Activated effector memory CD4-positive, alpha-beta T cell treated with Interleukin-2 at 50 U/mL for 16 hours (primary cell): ENCODE results near the gene TRERF1.

ENCODE experiments used
- DNase-seq: peaks from one replicate; pipeline ENCODE4 v3.0.0-alpha.2; 2020

The TRERF1 gene

DNA sequence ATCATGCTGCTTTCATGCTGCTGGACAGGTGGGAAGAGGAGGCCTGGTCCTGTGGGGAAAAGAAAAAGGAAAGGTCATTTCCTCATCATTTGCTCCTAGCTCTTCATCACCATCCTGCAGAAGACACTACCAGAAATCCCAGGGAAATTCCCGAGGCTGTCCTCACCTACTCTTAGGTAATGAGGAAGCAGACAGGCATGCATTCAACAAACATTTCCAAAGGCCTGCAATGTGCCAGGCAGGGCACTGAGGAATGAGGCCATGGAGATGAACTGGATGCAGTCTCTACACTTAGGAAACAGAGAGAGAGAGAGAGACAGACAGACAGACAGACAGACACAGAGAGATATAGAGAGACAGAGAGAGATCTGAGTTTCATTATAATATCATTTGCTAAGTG is 151.0 kb downstream of the TRERF1 start:
- DNase-seq: no peak

DNA sequence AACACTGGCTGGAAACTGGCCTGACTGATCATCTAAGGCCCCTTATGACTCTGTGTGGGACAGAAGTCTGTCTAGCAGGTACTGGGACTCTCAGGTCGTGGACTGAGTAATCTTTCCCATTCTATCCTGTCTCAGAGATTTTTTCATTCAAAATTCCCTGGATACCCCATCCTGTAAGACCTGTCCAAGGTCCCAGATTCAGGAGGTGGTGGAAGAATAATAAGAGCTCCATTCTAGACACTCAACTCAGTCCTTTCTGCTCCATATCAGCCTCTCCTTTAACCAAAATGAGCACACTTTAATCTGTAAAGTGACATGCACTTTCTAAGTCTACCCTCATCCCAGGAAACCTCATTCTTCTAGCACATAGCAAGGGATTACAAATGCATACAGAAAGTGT is 151.5 kb downstream of the TRERF1 start:
- no peak for DNase-seq

DNA sequence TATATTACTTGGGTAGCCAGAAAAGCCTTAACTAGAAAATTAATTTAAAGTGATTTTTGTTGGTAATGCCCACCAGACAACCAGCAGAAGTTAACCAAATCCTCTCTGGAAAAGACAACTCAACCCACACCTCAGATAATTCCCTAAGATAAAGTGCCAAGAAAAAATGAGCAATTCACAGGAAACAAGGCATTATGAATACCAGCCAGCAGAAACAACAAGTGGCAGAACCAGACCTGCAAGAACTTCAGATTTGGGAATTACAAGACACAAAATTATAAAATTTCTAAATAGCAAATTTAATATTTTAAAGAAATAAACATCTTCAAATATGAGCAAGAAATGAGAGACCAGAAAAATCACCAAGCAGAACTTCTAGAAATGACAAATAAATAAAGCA is 154.1 kb downstream of the TRERF1 start:
- no peak for DNase-seq

DNA sequence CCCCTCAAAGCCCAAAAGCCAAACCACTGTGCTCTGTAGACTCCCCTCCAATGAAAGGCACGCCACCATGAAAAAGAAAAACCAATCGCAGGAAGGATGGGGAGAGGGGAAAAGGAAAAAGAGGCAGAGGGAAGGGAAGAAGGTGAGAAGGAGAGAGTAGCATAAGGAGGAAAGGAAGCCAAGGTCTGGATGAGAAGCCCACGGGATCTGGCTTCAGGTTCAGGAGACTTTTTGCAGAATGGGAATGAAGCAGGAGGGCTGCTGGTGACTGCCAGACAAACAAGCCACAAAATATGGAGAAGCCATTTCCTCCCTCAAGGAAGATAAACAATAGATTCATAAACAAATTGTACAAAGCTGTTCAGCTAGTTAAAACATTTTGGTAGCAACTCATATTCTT is 155.1 kb downstream of the TRERF1 start:
- DNase-seq: no peak

DNA sequence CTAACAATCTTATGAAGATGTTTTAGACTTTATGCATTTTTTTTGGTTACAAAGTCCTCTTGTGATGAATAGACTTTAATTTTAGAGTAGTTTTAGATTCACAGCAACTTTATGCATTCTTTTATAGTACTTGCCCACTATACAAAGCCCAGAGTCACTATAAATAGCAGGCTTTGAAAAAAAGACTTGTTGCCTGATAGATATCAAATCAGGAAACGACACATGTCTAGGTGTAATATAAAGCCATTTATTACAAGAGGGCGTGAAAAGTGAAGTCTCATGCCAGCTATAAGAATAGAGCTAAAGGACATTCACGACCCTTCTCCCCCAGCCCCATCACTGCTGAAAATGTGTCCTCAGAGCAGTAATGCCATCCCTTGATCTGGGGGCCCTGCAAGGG is 156.0 kb downstream of the TRERF1 start:
- DNase-seq: no peak

DNA sequence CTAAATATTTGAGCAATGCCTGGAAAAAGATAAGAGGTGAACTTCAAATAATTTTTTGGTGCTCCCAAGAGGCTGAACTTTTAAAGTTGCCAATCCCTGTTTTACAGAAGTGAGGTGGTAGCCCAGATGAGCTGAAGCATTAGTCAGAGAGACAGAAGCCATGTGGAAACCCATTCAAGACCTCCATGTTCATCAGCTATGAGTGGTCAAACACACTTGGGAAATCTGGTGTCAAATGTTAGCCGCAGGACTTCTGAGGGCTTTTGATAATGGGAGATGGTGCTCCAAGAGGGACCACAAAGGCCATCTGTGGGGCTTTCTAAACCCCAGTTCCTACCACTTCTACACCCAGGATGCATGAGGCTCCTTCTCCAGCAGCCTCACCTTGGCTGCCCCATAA is 156.5 kb downstream of the TRERF1 start:
- no peak for DNase-seq

DNA sequence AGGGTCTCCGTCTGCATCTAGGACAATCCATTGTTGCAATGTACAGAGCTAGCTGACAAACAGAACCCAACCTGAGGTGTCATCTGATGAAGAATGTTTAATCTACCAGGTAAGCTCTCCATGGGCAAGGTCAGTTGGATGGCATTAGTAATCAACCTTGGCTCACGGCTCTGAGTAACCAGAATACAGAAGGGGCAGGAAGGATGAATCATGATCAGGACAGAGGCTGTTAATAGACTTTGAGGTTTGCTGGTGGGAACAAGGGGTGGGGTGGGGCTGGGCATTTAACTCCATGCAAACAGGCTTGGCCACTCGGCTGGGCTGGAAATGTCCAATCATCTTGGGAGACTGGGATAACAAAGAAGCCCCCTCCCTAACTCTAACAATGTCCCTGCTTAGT is 157.0 kb downstream of the TRERF1 start:
- no peak for DNase-seq

DNA sequence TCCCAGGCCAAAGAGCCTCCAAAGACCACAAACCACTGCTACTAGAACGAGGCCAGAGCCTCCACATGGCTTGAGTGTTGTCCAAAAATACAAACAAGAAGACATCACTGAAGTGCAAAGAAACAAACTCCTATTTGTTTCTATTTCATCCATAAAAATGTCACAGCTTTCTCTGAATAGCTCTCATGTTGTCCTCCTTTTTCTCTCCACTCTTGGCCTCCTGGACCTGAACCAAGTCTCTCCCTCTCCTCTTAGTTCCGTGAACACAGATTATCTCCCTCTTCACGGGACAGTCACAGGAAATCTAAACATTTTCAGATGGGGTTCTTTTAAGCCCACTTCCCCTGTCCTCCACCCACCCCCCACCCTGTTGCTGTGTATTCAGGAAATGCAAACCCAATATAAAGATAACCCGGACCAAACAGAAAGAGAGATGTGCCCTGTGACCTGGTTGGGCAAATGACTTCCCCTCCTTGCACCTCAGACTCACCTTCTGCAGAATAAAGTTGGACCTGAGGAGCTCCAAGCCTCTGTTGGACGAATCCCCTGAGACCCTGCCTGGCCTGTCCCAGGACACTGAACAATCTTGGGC is 158.2 kb downstream of the TRERF1 start:
- no peak for DNase-seq

DNA sequence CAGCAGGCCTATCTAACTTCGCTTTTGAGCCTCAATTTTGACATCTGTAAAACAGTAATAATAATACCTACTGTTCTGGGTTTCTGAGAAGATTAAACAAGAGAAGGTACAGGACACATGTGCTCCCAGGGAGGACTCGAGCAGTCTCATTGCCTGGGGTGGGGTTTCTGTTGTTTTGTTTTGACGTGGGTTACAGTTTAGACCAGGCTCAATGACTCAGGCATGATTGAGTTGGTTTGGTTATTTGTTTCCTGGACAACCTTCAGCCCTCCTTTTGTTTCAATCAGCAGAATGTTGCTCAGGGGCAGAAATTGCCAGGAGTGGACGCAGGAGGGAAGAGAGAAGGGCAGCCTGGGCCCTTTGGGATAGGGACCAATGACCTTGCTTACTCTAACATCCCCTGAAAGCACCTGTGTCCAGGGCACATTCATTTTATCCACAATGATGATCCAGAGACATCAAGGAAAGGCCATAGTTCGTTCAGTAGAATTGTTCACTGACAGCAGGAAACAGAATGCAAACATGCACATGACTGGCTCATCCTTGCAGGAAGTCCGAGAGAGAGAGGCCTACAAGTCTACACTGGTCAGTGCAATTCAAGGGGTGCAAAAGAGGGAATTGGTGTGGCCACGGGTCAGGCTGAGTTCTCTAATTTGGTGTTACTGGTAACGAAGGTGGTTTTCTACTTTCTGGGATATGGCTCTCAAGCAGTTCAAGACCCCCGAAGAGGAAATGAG is 159.6 kb downstream of the TRERF1 start:
- no peak for DNase-seq

DNA sequence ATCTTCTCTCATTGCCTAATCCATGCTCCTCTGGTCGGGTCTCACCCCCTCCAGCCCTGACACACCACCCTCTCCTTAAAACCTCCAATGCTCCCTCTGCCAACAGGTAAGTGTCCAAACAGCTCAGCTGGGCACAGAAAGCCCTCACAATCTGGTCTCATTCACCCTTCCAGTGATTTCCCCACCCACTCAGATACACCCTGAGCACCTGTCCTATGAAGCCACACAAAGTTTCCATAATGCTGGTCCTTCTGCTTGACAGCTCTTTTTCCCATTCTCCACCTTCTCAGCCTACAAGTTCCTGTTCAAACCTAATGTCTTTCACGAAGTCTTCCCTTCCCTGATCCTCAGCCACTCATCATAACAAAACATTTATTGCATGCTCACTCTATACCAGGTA is 164.0 kb downstream of the TRERF1 start:
- no peak for DNase-seq

DNA sequence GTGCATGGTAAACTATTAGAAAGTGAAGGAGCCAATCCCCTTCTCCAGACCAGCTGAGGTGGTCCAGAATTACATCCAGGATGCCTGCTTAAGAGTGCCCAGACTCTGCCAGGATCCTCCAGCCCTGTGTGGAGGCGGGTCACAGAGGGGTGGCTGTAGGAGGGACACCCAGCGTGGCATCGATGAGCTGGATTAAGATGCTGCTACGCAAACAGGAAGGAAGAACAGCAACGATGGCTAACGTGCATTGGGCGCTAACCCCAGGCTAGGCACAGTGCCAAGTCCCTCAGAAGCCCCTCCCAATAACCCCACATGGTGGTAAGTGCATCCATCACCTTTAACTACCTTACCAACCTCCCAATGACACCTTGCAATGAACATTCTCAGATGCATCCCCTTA is 170.2 kb downstream of the TRERF1 start:
- DNase-seq: peak; percentile 67

DNA sequence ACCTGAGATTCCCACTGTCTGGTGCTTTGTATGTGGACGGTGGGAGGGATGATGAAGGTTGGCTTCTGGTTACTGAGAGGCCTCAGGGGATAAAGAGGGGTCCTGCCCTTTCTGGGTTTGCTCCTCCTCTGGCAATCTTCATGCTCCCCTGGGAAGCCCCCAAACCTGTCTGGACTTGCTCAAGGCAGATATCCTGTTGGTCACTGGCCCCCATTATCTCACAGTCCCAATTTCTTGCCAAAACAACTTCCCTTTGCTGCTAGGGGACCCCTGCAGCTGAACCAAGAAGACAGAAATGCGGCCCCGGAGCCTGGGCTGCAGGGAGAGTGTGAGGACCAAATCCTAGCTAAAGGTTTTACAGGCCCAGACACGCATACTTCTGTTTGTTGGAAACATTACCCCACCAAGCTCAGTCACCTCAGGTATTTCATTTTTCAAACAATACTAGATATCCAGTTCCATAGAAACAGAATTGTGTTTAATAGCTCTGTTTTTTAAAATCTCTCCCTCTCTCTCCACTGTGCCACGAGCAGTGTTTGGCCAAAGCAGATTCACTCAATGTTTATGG is 170.7 kb downstream of the TRERF1 start:
- DNase-seq: no peak

DNA sequence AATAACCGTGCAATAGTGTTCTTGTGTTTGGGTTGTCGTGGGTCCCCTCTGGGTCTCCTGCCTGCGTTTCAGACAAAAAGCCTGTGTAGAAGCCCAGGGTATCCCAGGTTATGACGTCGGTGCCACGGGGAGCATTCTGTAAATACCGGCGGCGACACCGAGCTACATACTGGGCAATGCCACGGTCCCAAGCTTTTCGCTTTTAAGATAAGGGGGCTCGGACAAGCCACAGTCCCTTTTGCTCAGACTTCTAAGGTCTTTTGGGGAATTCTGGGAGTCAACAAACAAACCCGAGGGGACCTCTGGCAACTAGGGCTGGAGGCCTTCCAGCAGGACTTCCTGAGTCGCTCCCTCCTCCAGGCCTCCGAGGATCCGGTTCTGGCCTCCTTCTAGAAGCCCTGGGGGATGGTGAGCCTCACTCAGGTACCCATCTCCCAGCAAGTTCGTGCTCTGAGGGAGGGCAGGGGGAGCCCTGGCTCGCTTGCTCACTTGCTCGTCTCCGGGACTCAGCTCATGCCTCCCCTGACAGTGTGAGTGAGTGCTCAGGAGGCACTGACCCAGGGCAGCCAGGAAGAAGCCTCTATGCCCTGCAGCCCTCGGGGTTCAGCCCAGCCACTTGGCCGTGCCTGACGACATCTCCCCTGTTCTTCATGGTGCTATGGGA is 171.6 kb downstream of the TRERF1 start:
- no peak for DNase-seq

DNA sequence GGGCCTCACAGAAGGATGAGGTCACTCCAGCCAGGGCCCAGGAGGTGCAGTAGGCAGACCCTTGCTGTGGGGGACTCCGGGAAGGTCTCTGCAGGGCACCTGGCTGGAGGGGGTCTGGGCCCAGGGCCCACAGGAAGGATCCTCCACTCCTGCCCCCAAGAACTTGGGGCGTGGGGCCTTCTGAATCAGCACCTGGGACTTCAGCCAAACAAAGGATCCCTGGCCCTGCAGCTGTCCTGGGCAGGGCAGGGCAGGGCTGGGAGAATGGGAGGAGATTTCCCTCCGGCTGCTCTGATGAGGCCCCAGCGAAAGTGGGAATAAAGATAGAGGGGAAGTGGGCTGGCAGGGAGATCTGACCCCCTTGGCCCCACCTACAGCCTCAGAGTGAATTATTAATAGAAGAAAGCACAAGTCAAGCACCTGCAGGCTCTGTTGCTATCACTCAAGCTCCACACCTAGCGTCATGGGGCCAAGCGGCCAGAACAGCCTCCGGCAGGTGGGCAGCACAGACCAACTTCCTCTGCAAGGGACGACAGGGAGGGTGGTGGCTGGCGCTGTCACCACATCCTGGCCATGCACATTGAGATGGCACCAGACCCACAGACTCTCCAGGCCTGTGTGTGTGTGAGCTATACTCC is 172.5 kb downstream of the TRERF1 start:
- peak; percentile 15 for DNase-seq

DNA sequence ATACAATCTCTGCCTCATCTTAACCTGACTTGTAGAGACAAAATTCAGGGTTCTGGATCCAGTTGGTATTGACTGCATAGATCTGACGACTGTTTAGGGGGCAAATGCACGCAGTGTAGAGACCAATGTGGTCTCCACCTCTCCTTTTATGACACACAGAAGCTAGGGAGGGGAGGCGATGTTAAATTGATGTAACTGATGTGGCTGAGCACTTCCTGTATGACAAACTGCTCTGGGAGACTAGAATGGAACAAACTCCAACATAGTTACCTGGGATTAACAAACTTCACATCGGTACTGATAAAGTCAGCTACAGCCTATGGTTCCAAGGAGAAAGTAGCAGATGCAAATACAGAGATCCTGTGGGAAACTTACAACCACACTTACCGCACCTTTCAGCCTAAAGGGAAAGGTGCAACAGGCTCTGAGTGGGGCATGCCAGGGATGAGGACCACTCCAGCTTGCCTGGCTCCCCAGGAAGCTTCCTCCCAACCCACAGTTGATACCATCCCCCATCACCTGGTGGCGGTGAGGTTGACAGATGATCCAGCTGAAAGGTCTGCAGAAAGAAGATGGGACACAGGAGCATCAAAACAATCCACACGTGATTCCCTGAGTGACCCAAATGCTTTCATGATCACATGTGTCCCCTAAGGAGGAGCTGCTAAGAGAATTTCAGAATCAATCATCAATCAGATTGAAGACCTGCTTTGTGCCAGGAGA is 173.4 kb downstream of the TRERF1 start:
- DNase-seq: no peak

DNA sequence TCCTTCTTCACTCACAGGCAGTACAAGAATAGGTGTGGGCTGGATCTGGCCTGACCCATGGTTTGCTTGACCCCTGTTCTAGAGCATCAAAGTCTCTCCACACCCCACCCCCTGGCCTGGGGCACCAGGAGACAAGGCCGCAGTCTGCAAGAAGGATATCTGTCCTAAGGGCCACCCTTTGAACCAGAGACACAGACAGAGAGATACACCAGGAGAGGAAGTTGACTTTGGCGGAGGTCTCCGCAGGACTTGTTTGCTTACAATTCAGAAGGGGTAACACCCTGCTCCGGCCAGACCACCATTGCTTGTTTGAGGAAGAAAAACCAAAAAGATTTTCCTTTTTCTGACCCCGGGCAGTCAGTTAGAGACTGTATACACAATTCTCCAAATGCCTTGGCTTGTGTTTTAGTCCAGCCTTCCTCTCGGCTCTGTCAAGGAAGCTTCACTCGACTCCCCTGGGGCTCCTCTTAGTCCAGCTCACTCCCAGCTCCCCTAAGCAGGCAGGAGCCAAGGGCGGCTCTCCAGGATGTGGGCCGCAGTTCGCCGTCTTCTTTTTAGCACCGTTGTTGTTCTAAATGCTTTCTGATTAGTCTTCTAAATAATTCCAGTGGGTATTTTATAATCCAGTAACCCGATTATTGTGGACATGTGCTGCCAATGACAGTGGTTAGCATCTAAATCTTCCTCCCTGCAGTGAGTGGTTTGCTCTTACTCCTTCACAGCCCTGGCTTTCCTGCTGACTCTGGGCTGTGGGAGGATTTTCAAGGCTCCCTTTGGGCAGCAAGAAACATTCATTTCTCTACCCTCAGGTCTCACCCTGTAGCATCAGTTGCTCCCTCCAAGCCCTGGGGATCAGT is 175.5 kb downstream of the TRERF1 start:
- no peak for DNase-seq

DNA sequence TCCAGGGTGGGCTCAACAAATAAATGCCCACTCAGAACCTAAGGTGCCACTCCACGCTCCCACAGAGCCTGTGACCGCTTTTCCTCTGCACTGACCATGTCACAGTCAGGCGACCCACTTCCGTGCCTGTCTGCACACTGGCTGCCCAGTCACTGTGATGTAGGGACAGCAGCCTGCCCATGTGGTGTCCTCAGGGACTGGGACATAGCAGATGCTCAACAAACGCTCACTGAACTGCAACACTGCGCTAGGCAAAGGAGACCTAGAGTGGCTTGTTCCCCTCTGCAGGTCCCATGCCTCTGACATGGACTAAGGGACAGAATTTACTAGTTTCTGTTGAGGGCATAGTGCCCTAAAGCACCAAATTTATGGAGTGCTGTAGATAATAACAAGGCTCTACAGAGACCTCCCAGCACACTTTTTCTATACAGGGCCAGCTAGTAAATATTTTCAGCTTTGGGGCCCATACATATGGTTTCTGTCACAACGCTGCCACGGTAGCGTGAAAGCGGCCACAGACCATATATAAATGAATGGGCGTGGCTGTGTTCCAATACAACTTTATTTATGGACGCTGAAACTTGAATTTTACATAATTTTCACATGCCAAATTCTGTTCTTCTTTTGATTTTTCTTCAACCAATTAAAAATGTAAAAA is 176.2 kb downstream of the TRERF1 start:
- DNase-seq: no peak

DNA sequence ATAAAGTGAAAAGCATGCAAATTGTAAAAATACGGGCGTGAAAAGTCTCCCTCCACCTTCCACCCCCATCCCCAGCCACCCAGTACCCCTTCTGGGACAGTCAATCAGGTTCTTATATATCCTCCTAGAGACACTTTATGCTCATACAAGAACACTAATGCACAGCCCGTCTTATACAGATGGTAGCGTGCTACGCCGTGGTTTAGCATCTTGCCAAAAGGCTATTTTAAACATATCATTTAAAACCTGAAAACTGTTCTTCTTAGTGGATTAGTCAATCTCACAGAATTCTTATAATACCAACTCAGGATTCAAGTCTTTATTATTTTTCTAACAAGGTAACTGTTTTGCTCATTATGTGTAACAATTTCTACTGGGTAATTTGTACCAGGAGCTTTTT is 176.8 kb downstream of the TRERF1 start:
- no peak for DNase-seq

DNA sequence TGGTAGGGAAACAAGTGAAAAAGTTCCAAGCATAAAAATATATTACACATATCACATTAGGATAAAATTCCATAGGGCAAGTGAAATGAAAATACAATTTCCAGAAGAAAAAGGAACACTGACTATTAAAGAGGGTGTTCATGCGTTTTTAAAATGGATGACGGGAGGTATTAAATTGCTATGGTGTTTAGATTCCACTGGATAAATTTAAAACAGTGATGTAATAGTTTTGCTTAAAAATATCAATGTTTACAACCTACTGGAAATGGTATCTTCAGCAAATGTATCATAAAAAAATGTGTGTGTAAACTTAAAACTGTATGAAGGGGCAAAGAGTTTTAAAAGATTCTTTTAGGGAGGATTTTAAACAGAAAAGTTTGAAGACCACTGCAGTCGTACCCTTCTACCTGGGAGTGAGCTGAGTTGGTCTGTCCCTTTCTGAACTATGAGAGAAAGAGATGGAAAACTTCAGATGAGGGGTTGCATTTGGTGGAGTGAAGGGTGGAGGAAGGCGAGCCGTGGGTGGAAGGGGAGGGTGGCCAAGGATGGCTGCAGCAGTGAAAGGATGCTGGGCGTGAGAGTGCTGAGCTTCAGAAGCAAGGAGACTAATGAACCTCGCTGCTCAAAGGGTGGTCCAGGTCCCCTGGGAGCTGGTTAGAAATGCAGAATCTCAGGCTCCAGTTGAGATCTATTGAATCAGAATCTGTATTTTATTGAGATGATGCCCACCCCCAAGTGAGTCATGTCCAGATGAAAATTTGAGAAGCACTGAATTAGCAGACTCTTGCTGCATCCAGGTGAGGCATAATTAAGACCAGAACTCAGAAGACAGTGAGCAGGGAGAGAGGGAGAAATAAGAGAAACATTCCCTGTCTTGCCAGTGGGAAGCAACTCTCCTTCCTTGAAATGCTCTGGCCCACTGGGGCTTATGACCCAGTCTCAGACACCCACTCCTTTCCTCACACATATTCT is 179.6 kb downstream of the TRERF1 start:
- no peak for DNase-seq

DNA sequence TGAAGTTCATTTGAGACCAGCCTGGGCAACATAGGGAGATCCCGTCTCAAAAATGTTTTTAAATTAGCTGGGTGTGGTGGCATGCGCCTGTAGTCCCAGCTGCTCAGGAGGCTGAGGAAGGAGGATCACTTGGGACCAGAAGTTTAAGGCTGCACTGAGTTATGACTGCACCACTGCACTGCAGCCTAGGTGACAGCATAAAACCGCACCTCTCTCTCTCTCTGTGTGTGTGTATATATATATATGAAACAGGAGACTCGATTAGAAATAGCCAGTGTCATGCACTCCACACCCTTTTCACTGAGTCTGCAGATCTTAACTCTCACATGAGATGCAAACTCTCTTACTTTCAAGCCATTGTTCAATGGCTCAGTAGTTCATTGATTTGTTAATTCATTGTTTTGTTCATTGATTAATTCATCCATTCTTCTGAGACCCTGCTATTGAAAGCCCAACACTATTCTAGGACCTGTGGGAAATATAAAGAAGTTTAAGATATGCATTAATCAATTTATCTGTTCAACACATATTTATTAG is 181.7 kb downstream of the TRERF1 start:
- no peak for DNase-seq
